Measurements from ENCODE around the gene PIGH.
"Not testable (repeated sequence)": the region's sequence is repeated elsewhere in the genome, so short reads cannot be mapped to it uniquely, and the experiment has no call there.

The PIGH gene

GRCh38 chr14:67641480-67641879 lies 41.4 kb upstream of the PIGH start:
- DNase-seq (ENCODE audit: low spot score) = no peak
- TF ChIP-seq CTCF (IDR thresholded peaks at IDR 0.05) = no peak
- Histone ChIP-seq H3K27ac (no peak overlapping the region), H3K4me3 (no peak overlapping the region)

- H3K27ac ChIP-seq = no peak overlapping the region
- TF ChIP-seq CTCF (IDR thresholded peaks at IDR 0.05) = no peak
- no peak for DNase-seq (ENCODE audit: low spot score)
- no peak overlapping the region for H3K4me3 ChIP-seq
Measured at GRCh38 chr14:67638642-67639041, 38.6 kb upstream of the PIGH start.

GRCh38 chr14:67636361-67636919 lies 36.4 kb upstream of the PIGH start:
- Histone ChIP-seq H3K27ac (no peak overlapping the region), H3K4me3 (no peak overlapping the region)
- no peak for TF ChIP-seq CTCF (IDR thresholded peaks at IDR 0.05)
- no peak for DNase-seq (ENCODE audit: low spot score)

GRCh38 chr14:67633451-67634147 lies 33.5 kb upstream of the PIGH start:
- TF ChIP-seq CTCF (IDR thresholded peaks at IDR 0.05) = no peak
- DNase-seq (ENCODE audit: low spot score) = no peak
- Histone ChIP-seq H3K4me3 (no peak overlapping the region), H3K27ac (no peak overlapping the region)

- H3K4me3 ChIP-seq = no peak overlapping the region
- H3K27ac ChIP-seq = no peak overlapping the region
- DNase-seq (ENCODE audit: low spot score) = no peak
- no peak for TF ChIP-seq CTCF (IDR thresholded peaks at IDR 0.05)
Measured at GRCh38 chr14:67630938-67631337, 30.9 kb upstream of the PIGH start.

GRCh38 chr14:67630186-67630585 lies 30.1 kb upstream of the PIGH start:
- no peak for TF ChIP-seq CTCF (IDR thresholded peaks at IDR 0.05)
- Histone ChIP-seq H3K27ac (no peak overlapping the region), H3K4me3 (no peak overlapping the region)
- DNase-seq (ENCODE audit: low spot score) = no peak

- DNase-seq (ENCODE audit: low spot score) = no peak
- TF ChIP-seq CTCF (IDR thresholded peaks at IDR 0.05) = no peak
- H3K27ac ChIP-seq = no peak overlapping the region
- no peak overlapping the region for H3K4me3 ChIP-seq
Measured at GRCh38 chr14:67627519-67627918, 27.5 kb upstream of the PIGH start.

- not testable (repeated sequence) for H3K27ac ChIP-seq; DNase-seq (ENCODE audit: low spot score); H3K4me3 ChIP-seq
Measured at GRCh38 chr14:67626131-67626530, 26.1 kb upstream of the PIGH start.
